HepG2 (cell line): ENCODE data around the gene KIF3C. TPM values are rescaled to one million over a fixed set of nuclear protein-coding genes. Genes with fewer than 3 reads are reported as not detected.
A peak's percentile ranks its signal among the peaks of the same experiment; 100 is the strongest.

Experiments used
- ARNT ChIP-seq: fragments of 450-650 bp; IDR thresholded peaks from 2 replicates; pipeline ENCODE4 v1.6.1; 2017
- CBX5 ChIP-seq: sonication (generic); formaldehyde crosslinking; IDR thresholded peaks from 2 replicates; pipeline ENCODE4 v1.4.0; 2020; ENCODE audit warnings: missing genetic modification reagents, borderline replicate concordance
- FOXM1 ChIP-seq: sonication (generic); formaldehyde crosslinking; IDR thresholded peaks from 2 replicates; pipeline ENCODE4 v1.5.0; 2020; ENCODE audit warnings: missing genetic modification reagents
- KLF12 ChIP-seq: sonication (generic); formaldehyde crosslinking; IDR thresholded peaks from 2 replicates; pipeline ENCODE4 v1.4.0; 2020; ENCODE audit warnings: missing genetic modification reagents, borderline replicate concordance
- RFXANK ChIP-seq: IDR thresholded peaks from 2 replicates; pipeline ENCODE4 v1.6.1; 2016
- ZBTB20 ChIP-seq: sonication (generic); formaldehyde crosslinking; IDR thresholded peaks from 2 replicates; pipeline ENCODE4 v1.8.1; 2023; ENCODE audit warnings: missing genetic modification reagents, low read depth, mild to moderate bottlenecking, borderline replicate concordance
- ZNF382 ChIP-seq: sonication (generic); formaldehyde crosslinking; IDR thresholded peaks from 2 replicates; pipeline ENCODE4 v1.5.0; 2020; ENCODE audit warnings: missing genetic modification reagents, mild to moderate bottlenecking, borderline replicate concordance
- ZNF607 ChIP-seq: sonication (generic); formaldehyde crosslinking; IDR thresholded peaks from 2 replicates; pipeline ENCODE4 v1.5.1; 2020; ENCODE audit warnings: missing genetic modification reagents, mild to moderate bottlenecking, borderline replicate concordance
- polyA plus RNA-seq, 8 experiments: library from polyadenylated mRNA; depleted of rRNA in 3 of 8; stranded (reverse) in 7 of 8; unstranded in 1 of 8; fragments of >200 nt; fragmentation: Illumina TruSeq in 4 of 8; extraction: Trizol in 4 of 8; gene quantifications; 2 replicates each; pipeline versions ENCODE4 v1.2.1 to v1.2.3, GENCODE V29; 2011 to 2016; ENCODE audit warnings: low read depth in 4 of 8, missing spikeins in 1 of 8, mixed read lengths in 1 of 8; ENCODE audit not compliant: insufficient read depth in 1 of 8
- total RNA-seq, 5 experiments: library from RNA; depleted of rRNA; stranded (reverse); fragments of >200 nt; fragmentation: Illumina TruSeq; extraction: Trizol; gene quantifications; 2 replicates each; pipeline ENCODE4 v1.2.3, GENCODE V29; 2016; ENCODE audit warnings: low read depth in 1 of 5
- TF ChIP-seq, protein P1 (sequence below): sonication (generic); formaldehyde crosslinking; IDR thresholded peaks from 2 replicates; pipeline ENCODE4 v1.4.0; 2020; ENCODE audit warnings: missing genetic modification reagents
- TF ChIP-seq, protein P2 (sequence below): sonication (generic); formaldehyde crosslinking; IDR thresholded peaks from 2 replicates; pipeline ENCODE4 v1.5.0; 2020; ENCODE audit warnings: missing genetic modification reagents
- TF ChIP-seq, protein P3 (sequence below): sonication (generic); formaldehyde crosslinking; IDR thresholded peaks from 2 replicates; pipeline ENCODE4 v1.4.0; 2020; ENCODE audit warnings: missing genetic modification reagents
- TF ChIP-seq, protein P4 (sequence below): sonication (generic); formaldehyde crosslinking; conservative IDR thresholded peaks from 2 replicates; pipeline ENCODE4 v1.4.0; 2020; ENCODE audit warnings: mild to moderate bottlenecking, missing genetic modification reagents, moderate library complexity
- TF ChIP-seq, protein P5 (sequence below): sonication (generic); formaldehyde crosslinking; IDR thresholded peaks from 2 replicates; pipeline ENCODE4 v1.4.0; 2020; ENCODE audit warnings: missing genetic modification reagents, mild to moderate bottlenecking, borderline replicate concordance
- TF ChIP-seq, protein P6 (sequence below): IDR thresholded peaks from 2 replicates; pipeline ENCODE4 v1.6.1; 2012; ENCODE audit warnings: inconsistent platforms

Gene KIF3C
- total and polyA plus RNA-seq, 2 of the 13 experiments (the other 11 are each of a cell fraction or from before 2014, with no cell fraction given), result 3.6 to 4.9 TPM

DNA sequence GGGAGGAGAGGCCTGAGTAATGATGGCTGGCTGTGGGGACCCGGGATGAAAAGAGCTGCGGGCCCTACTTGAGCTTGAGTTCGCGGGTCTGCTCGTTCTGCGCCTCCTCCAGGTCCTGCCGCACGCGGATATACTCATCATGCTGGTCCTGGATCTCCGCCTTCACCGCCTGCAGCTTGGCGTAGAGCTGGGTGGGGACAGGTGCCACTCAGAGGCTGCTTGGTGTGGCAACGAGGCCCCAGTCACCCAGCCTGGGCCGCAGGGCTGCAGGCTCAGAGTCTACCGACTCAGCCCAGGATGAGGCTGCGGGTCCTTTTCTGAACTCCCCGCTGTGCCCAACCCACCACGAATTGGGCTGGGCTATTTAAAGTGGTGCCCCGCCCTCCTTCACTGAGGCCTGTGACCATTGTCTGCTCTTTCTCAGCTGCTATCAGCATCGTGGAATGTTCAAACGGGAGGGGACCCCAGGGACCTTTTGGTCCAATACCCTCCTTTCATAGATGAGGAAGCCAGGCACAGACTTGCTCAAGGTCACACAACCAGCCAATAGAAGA is 28.0 kb downstream of the KIF3C start (continued):
- TF ChIP-seq, protein P1, sequence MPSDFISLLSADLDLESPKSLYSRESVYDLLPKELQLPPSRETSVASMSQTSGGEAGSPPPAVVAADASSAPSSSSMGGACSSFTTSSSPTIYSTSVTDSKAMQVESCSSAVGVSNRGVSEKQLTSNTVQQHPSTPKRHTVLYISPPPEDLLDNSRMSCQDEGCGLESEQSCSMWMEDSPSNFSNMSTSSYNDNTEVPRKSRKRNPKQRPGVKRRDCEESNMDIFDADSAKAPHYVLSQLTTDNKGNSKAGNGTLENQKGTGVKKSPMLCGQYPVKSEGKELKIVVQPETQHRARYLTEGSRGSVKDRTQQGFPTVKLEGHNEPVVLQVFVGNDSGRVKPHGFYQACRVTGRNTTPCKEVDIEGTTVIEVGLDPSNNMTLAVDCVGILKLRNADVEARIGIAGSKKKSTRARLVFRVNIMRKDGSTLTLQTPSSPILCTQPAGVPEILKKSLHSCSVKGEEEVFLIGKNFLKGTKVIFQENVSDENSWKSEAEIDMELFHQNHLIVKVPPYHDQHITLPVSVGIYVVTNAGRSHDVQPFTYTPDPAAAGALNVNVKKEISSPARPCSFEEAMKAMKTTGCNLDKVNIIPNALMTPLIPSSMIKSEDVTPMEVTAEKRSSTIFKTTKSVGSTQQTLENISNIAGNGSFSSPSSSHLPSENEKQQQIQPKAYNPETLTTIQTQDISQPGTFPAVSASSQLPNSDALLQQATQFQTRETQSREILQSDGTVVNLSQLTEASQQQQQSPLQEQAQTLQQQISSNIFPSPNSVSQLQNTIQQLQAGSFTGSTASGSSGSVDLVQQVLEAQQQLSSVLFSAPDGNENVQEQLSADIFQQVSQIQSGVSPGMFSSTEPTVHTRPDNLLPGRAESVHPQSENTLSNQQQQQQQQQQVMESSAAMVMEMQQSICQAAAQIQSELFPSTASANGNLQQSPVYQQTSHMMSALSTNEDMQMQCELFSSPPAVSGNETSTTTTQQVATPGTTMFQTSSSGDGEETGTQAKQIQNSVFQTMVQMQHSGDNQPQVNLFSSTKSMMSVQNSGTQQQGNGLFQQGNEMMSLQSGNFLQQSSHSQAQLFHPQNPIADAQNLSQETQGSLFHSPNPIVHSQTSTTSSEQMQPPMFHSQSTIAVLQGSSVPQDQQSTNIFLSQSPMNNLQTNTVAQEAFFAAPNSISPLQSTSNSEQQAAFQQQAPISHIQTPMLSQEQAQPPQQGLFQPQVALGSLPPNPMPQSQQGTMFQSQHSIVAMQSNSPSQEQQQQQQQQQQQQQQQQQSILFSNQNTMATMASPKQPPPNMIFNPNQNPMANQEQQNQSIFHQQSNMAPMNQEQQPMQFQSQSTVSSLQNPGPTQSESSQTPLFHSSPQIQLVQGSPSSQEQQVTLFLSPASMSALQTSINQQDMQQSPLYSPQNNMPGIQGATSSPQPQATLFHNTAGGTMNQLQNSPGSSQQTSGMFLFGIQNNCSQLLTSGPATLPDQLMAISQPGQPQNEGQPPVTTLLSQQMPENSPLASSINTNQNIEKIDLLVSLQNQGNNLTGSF (CRISPR knock-in tag), result no peak
- TF ChIP-seq RFXANK (no peak), ZNF607 (CRISPR knock-in tag) (no peak), FOXM1 (CRISPR knock-in tag) (no peak), ZBTB20 (CRISPR knock-in tag) (0 out of 2 replicates have a peak, but pooled peaks have one; percentile 7), KLF12 (CRISPR knock-in tag) (no peak), CBX5 (CRISPR knock-in tag) (no peak), ZNF382 (CRISPR knock-in tag) (no peak), ARNT (no peak)
- TF ChIP-seq, protein P2, sequence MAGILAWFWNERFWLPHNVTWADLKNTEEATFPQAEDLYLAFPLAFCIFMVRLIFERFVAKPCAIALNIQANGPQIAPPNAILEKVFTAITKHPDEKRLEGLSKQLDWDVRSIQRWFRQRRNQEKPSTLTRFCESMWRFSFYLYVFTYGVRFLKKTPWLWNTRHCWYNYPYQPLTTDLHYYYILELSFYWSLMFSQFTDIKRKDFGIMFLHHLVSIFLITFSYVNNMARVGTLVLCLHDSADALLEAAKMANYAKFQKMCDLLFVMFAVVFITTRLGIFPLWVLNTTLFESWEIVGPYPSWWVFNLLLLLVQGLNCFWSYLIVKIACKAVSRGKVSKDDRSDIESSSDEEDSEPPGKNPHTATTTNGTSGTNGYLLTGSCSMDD, result no peak
- TF ChIP-seq, protein P3, sequence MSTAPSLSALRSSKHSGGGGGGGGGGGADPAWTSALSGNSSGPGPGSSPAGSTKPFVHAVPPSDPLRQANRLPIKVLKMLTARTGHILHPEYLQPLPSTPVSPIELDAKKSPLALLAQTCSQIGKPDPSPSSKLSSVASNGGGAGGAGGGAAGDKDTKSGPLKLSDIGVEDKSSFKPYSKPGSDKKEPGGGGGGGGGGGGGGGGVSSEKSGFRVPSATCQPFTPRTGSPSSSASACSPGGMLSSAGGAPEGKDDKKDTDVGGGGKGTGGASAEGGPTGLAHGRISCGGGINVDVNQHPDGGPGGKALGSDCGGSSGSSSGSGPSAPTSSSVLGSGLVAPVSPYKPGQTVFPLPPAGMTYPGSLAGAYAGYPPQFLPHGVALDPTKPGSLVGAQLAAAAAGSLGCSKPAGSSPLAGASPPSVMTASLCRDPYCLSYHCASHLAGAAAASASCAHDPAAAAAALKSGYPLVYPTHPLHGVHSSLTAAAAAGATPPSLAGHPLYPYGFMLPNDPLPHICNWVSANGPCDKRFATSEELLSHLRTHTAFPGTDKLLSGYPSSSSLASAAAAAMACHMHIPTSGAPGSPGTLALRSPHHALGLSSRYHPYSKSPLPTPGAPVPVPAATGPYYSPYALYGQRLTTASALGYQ (CRISPR knock-in tag), result no peak
- TF ChIP-seq, protein P4, sequence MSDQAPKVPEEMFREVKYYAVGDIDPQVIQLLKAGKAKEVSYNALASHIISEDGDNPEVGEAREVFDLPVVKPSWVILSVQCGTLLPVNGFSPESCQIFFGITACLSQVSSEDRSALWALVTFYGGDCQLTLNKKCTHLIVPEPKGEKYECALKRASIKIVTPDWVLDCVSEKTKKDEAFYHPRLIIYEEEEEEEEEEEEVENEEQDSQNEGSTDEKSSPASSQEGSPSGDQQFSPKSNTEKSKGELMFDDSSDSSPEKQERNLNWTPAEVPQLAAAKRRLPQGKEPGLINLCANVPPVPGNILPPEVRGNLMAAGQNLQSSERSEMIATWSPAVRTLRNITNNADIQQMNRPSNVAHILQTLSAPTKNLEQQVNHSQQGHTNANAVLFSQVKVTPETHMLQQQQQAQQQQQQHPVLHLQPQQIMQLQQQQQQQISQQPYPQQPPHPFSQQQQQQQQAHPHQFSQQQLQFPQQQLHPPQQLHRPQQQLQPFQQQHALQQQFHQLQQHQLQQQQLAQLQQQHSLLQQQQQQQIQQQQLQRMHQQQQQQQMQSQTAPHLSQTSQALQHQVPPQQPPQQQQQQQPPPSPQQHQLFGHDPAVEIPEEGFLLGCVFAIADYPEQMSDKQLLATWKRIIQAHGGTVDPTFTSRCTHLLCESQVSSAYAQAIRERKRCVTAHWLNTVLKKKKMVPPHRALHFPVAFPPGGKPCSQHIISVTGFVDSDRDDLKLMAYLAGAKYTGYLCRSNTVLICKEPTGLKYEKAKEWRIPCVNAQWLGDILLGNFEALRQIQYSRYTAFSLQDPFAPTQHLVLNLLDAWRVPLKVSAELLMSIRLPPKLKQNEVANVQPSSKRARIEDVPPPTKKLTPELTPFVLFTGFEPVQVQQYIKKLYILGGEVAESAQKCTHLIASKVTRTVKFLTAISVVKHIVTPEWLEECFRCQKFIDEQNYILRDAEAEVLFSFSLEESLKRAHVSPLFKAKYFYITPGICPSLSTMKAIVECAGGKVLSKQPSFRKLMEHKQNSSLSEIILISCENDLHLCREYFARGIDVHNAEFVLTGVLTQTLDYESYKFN (CRISPR knock-in tag), result no peak; the same call in 1 of the 2 replicates
- TF ChIP-seq, protein P5, sequence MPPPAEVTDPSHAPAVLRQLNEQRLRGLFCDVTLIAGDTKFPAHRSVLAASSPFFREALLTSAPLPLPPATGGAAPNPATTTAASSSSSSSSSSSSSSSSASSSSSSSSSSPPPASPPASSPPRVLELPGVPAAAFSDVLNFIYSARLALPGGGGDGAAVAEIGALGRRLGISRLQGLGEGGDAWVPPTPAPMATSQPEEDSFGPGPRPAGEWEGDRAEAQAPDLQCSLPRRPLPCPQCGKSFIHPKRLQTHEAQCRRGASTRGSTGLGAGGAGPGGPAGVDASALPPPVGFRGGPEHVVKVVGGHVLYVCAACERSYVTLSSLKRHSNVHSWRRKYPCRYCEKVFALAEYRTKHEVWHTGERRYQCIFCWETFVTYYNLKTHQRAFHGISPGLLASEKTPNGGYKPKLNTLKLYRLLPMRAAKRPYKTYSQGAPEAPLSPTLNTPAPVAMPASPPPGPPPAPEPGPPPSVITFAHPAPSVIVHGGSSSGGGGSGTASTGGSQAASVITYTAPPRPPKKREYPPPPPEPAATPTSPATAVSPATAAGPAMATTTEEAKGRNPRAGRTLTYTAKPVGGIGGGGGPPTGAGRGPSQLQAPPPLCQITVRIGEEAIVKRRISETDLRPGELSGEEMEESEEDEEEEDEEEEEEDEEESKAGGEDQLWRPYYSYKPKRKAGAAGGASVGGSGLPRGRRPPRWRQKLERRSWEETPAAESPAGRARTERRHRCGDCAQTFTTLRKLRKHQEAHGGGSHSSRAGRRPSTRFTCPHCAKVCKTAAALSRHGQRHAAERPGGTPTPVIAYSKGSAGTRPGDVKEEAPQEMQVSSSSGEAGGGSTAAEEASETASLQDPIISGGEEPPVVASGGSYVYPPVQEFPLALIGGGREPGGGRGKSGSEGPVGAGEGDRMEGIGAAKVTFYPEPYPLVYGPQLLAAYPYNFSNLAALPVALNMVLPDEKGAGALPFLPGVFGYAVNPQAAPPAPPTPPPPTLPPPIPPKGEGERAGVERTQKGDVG (CRISPR knock-in tag), result no peak
- TF ChIP-seq, protein P6, sequence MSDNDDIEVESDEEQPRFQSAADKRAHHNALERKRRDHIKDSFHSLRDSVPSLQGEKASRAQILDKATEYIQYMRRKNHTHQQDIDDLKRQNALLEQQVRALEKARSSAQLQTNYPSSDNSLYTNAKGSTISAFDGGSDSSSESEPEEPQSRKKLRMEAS, result no peak
